CD4-positive, alpha-beta T cell treated with Interleukin-15 for 1 hour (primary cell): Measurements from ENCODE around the gene SGO2.
"Not testable (repeated sequence)": the region's sequence is repeated elsewhere in the genome, so short reads cannot be mapped to it uniquely, and the experiment has no call there.

Experiments
- DNase-seq: peaks from one replicate; pipeline ENCODE4 v3.0.0-alpha.2; 2020

The SGO2 gene

GRCh38 chr2:200624026-200624425, 98.0 kb downstream of the SGO2 start:
- no peak for DNase-seq

- no peak for DNase-seq
Observed at GRCh38 chr2:200624658-200625057, 98.7 kb downstream of the SGO2 start.

GRCh38 chr2:200625282-200625681, 99.3 kb downstream of the SGO2 start:
- DNase-seq: no peak

GRCh38 chr2:200625958-200626363, 100.0 kb downstream of the SGO2 start:
- DNase-seq: no peak

- DNase-seq: no peak
Observed at GRCh38 chr2:200627110-200627770, 101.2 kb downstream of the SGO2 start.

- not testable (repeated sequence) for DNase-seq
Observed at GRCh38 chr2:200628461-200628860, 102.5 kb downstream of the SGO2 start.

- no peak for DNase-seq
Observed at GRCh38 chr2:200631287-200631686, 105.3 kb downstream of the SGO2 start.
